Raji (cell line): Measurements from ENCODE around the gene ADAMTS17.

Experiments
- POLR2A ChIP-seq: IDR thresholded peaks from 2 replicates; pipeline ENCODE4 v1.6.1; 2011; ENCODE audit warnings: low read depth, low read length, control low read depth; ENCODE audit not compliant: insufficient read depth

Gene ADAMTS17

GRCh38 chr15:100346866-100347512, 5.2 kb upstream of the ADAMTS17 start:
- no peak for TF ChIP-seq POLR2A

- no peak for TF ChIP-seq POLR2A
Measured at GRCh38 chr15:100345438-100345837, 3.7 kb upstream of the ADAMTS17 start.

GRCh38 chr15:100343251-100343650, 1.5 kb upstream of the ADAMTS17 start:
- no peak for TF ChIP-seq POLR2A

GRCh38 chr15:100341239-100341749, 481 bp downstream of the ADAMTS17 start:
- TF ChIP-seq POLR2A, result no peak

- no peak for TF ChIP-seq POLR2A
Measured at GRCh38 chr15:100340721-100341238, 995 bp downstream of the ADAMTS17 start.

- TF ChIP-seq POLR2A, result no peak
Measured at GRCh38 chr15:100339999-100340398, 1.8 kb downstream of the ADAMTS17 start.

GRCh38 chr15:100338971-100339444, 2.8 kb downstream of the ADAMTS17 start:
- TF ChIP-seq POLR2A, result no peak

- TF ChIP-seq POLR2A, result no peak
Measured at GRCh38 chr15:100338247-100338646, 3.5 kb downstream of the ADAMTS17 start.

GRCh38 chr15:100337096-100338044, 4.4 kb downstream of the ADAMTS17 start:
- TF ChIP-seq POLR2A, result no peak

- TF ChIP-seq POLR2A, result no peak
Measured at GRCh38 chr15:100336061-100336460, 5.7 kb downstream of the ADAMTS17 start.

- TF ChIP-seq POLR2A, result no peak
Measured at GRCh38 chr15:100335335-100335999, 6.3 kb downstream of the ADAMTS17 start.

GRCh38 chr15:100334905-100335304, 6.9 kb downstream of the ADAMTS17 start:
- TF ChIP-seq POLR2A, result no peak

- no peak for TF ChIP-seq POLR2A
Measured at GRCh38 chr15:100334456-100334855, 7.3 kb downstream of the ADAMTS17 start.

- TF ChIP-seq POLR2A, result no peak
Measured at GRCh38 chr15:100334015-100334414, 7.8 kb downstream of the ADAMTS17 start.

- no peak for TF ChIP-seq POLR2A
Measured at GRCh38 chr15:100333236-100333635, 8.5 kb downstream of the ADAMTS17 start.
